ENCODE results near the gene EPS8. TPM values are rescaled to one million over a fixed set of nuclear protein-coding genes. Genes with fewer than 3 reads are reported as not detected.

EPS8 gene
- polyA plus RNA-seq, 1 of the 3 experiments (the other 2 are of a cell fraction) = 19.8 TPM

- peaks cover 0 to 3% of the 10 kb centered on the region in 2 experiments for H3K36me3 ChIP-seq (replicated peaks in 1 of 2; ENCODE audit: control insufficient read depth in 1 of 2, insufficient read depth in 2 of 2, low read length in 1 of 2)
- CTCF ChIA-PET = no interaction called here
- H4K20me1 ChIP-seq (ENCODE audit: insufficient read depth) = no peaks in the 10 kb centered on the region
- DNase-seq = no peak
- no peaks in the 10 kb centered on the region for H3K9me3 ChIP-seq
- no peak overlapping the region for H3K9ac ChIP-seq
- no peak overlapping the region for H3K27ac ChIP-seq (ENCODE audit: low read depth in 2 of 2, low read length in 1 of 2)
- no peak for TF ChIP-seq RAD21 (IDR thresholded peaks at IDR 0.05; ENCODE audit: low read length)
- H3K4me2 ChIP-seq = no peak overlapping the region
- WGBS (ENCODE audit: low lambda C conversion rate) = 85% methylated on average over 1 of the region's 1 CpG
- no peak overlapping the region for H2AFZ ChIP-seq (ENCODE audit: low read depth)
- H3K4me1 ChIP-seq (ENCODE audit: control insufficient read depth in 1 of 2, insufficient read depth in 2 of 2, low read depth in 1 of 2, low read length in 1 of 2) = no peaks in the 10 kb centered on the region
- H3K9me2 ChIP-seq = no peaks in the 10 kb centered on the region
- H3K27me3 ChIP-seq (ENCODE audit: insufficient read depth) = no peaks in the 10 kb centered on the region
- H3F3A ChIP-seq (replicated peaks; ENCODE audit: insufficient read depth) = no peaks in the 10 kb centered on the region
- H3K79me2 ChIP-seq (ENCODE audit: insufficient read depth) = no peaks in the 10 kb centered on the region
- POLR2A ChIA-PET = no interaction called here
- no peak overlapping the region for H3K4me3 ChIP-seq (ENCODE audit: low read depth in 2 of 2, low read length in 1 of 2)
These were observed 29.2 kb upstream of the EPS8 start for GRCh38 chr12:15818418-15818817.

DNA sequence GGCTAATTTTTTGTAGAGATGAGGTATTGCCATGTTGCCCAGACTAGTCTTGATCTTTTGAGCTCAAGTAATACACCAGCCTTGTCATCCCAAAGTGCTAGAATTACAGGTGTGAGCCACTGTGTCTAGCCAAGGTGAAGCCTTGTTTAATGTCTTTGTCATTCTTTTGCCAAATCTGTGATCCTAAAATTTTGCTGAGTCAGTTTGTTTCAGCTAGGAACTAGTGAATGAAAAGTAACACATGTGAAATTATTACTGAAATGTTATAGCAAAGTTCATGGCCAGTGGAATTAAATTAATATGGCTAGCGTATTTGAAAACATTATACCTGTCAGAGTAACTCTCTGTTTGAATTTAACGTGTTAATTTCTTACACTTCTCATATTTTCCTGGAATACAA lies 26.5 kb upstream of the EPS8 start:
- H3F3A ChIP-seq (replicated peaks; ENCODE audit: insufficient read depth) = no peaks in the 10 kb centered on the region
- TF ChIP-seq TAF1 (IDR thresholded peaks at IDR 0.05; ENCODE audit: borderline replicate concordance, low read depth, low read length) = no peak
- no peak for TF ChIP-seq EP300 (IDR thresholded peaks at IDR 0.05; ENCODE audit: borderline replicate concordance in 1 of 2, low read depth in 1 of 2, low read length in 1 of 2)
- no peak for TF ChIP-seq SMC3 (IDR thresholded peaks at IDR 0.05; ENCODE audit: low read depth, low read length)
- no peak for TF ChIP-seq ELF1 (IDR thresholded peaks at IDR 0.05)
- TF ChIP-seq, protein P1, sequence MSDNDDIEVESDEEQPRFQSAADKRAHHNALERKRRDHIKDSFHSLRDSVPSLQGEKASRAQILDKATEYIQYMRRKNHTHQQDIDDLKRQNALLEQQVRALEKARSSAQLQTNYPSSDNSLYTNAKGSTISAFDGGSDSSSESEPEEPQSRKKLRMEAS (IDR thresholded peaks at IDR 0.05; ENCODE audit: low read depth) = no peak
- TF ChIP-seq RXRA (IDR thresholded peaks at IDR 0.05; ENCODE audit: borderline replicate concordance, low read depth) = no peak
- TF ChIP-seq SIN3A (IDR thresholded peaks at IDR 0.05; ENCODE audit: borderline replicate concordance, low read depth, low read length) = no peak
- TF ChIP-seq, protein P2, sequence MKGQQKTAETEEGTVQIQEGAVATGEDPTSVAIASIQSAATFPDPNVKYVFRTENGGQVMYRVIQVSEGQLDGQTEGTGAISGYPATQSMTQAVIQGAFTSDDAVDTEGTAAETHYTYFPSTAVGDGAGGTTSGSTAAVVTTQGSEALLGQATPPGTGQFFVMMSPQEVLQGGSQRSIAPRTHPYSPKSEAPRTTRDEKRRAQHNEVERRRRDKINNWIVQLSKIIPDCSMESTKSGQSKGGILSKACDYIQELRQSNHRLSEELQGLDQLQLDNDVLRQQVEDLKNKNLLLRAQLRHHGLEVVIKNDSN (IDR thresholded peaks at IDR 0.05; ENCODE audit: borderline replicate concordance, low read depth) = no peak
- no peak for TF ChIP-seq GABPA (IDR thresholded peaks at IDR 0.05; ENCODE audit: low read depth)
- TF ChIP-seq CTCF (IDR thresholded peaks at IDR 0.05) = no peak
- TF ChIP-seq RFX5 (IDR thresholded peaks at IDR 0.05; ENCODE audit: low read length) = no peak
- TF ChIP-seq, protein P3, sequence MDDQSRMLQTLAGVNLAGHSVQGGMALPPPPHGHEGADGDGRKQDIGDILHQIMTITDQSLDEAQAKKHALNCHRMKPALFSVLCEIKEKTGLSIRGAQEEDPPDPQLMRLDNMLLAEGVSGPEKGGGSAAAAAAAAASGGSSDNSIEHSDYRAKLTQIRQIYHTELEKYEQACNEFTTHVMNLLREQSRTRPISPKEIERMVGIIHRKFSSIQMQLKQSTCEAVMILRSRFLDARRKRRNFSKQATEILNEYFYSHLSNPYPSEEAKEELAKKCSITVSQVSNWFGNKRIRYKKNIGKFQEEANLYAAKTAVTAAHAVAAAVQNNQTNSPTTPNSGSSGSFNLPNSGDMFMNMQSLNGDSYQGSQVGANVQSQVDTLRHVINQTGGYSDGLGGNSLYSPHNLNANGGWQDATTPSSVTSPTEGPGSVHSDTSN (IDR thresholded peaks at IDR 0.05) = no peak
- TF ChIP-seq TCF12 (IDR thresholded peaks at IDR 0.05) = no peak
- no peak for TF ChIP-seq FOXJ3 (CRISPR knock-in tag; IDR thresholded peaks at IDR 0.05)
- TF ChIP-seq FOSL2 (IDR thresholded peaks at IDR 0.05; ENCODE audit: borderline replicate concordance, low read depth) = no peak
- no peak for TF ChIP-seq NRF1 (IDR thresholded peaks at IDR 0.05; ENCODE audit: low read depth, low read length)
- TF ChIP-seq RAD21 (IDR thresholded peaks at IDR 0.05; ENCODE audit: low read length) = no peak
- DNase-seq = no peak
- H2AFZ ChIP-seq (ENCODE audit: low read depth) = no peak overlapping the region
- H3K79me2 ChIP-seq (ENCODE audit: insufficient read depth) = no peaks in the 10 kb centered on the region
- peaks cover 0 to 3% of the 10 kb centered on the region in 2 experiments for H3K36me3 ChIP-seq (replicated peaks in 1 of 2; ENCODE audit: control insufficient read depth in 1 of 2, insufficient read depth in 2 of 2, low read length in 1 of 2)
- H3K27ac ChIP-seq (ENCODE audit: low read depth in 2 of 2, low read length in 1 of 2) = no peak overlapping the region
- no peaks in the 10 kb centered on the region for H3K27me3 ChIP-seq (ENCODE audit: insufficient read depth)
- H3K9me2 ChIP-seq = no peaks in the 10 kb centered on the region
- WGBS (ENCODE audit: low lambda C conversion rate) = 59% methylated on average over 2 of the region's 2 CpGs
- ChIA-PET CTCF (no interaction called here), POLR2A (no interaction called here)
- H3K9me3 ChIP-seq = no peaks in the 10 kb centered on the region
- no peak overlapping the region for H3K4me2 ChIP-seq
- no peaks in the 10 kb centered on the region for H4K20me1 ChIP-seq (ENCODE audit: insufficient read depth)
- no peaks in the 10 kb centered on the region for H3K4me1 ChIP-seq (ENCODE audit: control insufficient read depth in 1 of 2, insufficient read depth in 2 of 2, low read depth in 1 of 2, low read length in 1 of 2)
- no peak overlapping the region for H3K9ac ChIP-seq
- no peak overlapping the region for H3K4me3 ChIP-seq (ENCODE audit: low read depth in 2 of 2, low read length in 1 of 2)

All from SK-N-SH (cell line).